Measurements from ENCODE around the gene SEPTIN12.

DNA sequence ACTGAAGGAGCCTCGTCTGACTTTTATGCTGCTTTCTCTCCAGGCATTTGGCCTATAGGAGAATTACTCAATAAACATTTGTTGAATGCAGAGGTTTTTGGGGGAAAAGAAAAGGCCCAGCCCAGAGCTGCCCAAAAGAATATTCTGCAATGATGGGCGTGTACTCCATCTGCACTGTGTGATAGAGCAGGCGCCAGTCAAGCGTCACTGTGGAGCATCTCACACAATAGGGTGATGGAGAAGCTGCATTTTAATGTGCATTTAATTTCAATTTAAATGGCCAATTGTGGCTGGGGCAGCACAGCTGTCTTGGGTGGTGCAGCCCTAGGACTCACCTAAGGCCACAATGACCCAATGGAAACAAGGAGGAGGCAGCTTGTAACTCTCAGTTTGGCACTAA, 38.4 kb upstream of the SEPTIN12 start:
- no peak for TF ChIP-seq CTCF (conservative IDR thresholded peaks at IDR 0.05; ENCODE audit: low read depth, low read length)
- TF ChIP-seq EZH2 (IDR thresholded peaks at IDR 0.05; ENCODE audit: borderline replicate concordance, low read depth, low read length, poor library complexity, severe bottlenecking), result no peak

Measured in A673 (cell line).